GM12865 (cell line): Measurements from ENCODE around the gene CERS6.
A peak's percentile ranks its signal among the peaks of the same experiment; 100 is the strongest.

Experiments used
- DNase-seq: peaks from one replicate; pipeline ENCODE4 v3.0.0; 2010; ENCODE audit warnings: low read depth
- H3K4me3 ChIP-seq: 2 replicates; pipeline ENCODE4 v1.5.1; 2011; ENCODE audit warnings: mild to moderate bottlenecking, low read depth, low read length, control low read depth
- TF ChIP-seq, protein P1 (sequence below): IDR thresholded peaks from 2 replicates; pipeline ENCODE4 v1.5.1; 2011; ENCODE audit warnings: low read length, control low read depth, low read depth, inconsistent platforms; ENCODE audit not compliant: insufficient read depth; ENCODE audit errors: missing control alignments

The CERS6 gene

DNA sequence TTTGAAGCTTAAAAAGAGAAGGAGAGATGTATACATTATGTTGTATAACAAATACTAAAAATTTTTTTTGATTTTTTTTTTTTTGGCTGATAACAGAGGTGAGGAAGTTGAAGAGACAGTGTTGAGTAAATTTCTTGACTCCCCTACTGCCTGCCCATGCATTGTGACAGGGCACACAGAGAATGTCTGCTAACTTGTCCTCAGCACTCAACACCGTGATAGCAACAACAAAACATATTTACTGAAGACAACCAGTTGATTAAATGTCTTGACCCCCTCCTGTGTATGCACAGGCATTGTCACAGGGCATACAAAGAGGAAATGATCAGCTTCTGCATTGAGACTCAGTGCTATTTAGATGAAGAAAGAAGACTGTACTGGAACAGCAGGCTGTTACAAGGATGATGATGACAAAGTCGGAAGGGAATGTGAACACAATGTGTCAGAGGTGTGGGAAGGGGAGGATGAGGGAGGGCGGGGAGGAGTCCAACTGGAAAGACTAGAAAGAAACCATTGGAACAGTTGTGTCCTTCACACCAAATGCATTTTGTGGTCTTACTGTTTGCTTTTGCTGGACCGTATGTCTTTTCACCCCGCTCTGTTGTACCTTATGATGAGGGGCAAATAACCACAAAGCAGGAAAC, 89.5 kb downstream of the CERS6 start:
- H3K4me3 ChIP-seq = no peak overlapping the region
- TF ChIP-seq, protein P1, sequence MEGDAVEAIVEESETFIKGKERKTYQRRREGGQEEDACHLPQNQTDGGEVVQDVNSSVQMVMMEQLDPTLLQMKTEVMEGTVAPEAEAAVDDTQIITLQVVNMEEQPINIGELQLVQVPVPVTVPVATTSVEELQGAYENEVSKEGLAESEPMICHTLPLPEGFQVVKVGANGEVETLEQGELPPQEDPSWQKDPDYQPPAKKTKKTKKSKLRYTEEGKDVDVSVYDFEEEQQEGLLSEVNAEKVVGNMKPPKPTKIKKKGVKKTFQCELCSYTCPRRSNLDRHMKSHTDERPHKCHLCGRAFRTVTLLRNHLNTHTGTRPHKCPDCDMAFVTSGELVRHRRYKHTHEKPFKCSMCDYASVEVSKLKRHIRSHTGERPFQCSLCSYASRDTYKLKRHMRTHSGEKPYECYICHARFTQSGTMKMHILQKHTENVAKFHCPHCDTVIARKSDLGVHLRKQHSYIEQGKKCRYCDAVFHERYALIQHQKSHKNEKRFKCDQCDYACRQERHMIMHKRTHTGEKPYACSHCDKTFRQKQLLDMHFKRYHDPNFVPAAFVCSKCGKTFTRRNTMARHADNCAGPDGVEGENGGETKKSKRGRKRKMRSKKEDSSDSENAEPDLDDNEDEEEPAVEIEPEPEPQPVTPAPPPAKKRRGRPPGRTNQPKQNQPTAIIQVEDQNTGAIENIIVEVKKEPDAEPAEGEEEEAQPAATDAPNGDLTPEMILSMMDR = no peak
- DNase-seq = no peak

DNA sequence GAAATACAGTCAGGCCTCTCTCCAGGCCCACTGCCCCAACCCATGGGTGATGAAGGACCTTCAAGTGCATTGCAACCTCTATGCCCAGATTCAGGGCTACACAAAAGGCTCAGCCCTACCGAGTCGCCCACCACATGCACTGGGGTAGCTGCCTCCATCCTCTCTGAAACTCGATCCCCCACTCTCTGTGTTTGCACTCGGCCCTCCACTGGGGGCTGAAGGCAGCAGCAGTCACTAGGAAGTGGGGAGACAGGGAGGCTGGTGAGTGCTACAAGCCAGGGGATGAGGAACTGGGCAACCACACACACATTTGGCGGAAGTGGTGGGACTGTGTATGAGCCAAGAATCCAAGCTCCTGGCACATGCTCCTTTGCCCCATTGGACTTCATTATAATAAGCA, 94.6 kb downstream of the CERS6 start:
- TF ChIP-seq, protein P1 = no peak
- H3K4me3 ChIP-seq = no peak overlapping the region
- no peak for DNase-seq

DNA sequence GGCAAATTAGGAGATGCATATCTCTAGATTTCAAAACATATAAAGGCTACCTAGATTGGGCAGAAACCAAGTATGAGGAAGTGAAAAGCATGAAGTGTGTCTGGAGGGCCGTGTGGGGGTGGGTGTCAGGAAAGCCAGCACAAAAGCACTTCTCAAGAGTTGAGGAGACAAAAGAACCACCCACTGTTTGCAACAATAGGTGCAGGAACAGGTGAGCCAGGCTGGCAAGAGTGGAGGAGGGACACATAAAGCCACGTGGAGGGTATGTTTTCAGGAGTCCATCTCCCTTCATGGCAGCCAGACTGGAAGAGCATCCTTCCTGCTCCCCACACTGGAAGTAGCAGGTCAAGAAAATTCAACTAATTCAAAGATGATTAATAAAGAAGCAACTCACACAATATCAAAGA, 96.4 kb downstream of the CERS6 start:
- TF ChIP-seq, protein P1 = no peak
- H3K4me3 ChIP-seq = no peak overlapping the region
- peak; percentile 78 for DNase-seq

DNA sequence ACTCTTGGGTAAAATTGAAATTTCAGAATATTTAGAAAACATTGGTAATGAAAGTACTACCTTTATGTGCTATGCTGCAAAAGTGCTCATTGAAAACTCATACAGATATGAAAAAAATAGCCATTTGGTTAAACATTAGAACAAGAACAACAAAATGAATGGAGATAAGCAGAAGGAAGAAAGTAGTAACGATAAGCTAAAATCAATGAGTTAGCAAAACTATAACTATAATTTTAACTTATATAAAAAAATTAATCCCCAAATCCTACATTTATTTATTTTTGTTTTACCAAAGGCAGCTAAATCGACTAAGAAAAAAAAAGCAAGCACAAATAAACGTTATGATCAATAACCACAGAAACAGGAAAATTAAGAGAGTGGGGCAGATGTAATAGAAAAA, 99.2 kb downstream of the CERS6 start:
- TF ChIP-seq, protein P1 = no peak
- no peak overlapping the region for H3K4me3 ChIP-seq
- no peak for DNase-seq

DNA sequence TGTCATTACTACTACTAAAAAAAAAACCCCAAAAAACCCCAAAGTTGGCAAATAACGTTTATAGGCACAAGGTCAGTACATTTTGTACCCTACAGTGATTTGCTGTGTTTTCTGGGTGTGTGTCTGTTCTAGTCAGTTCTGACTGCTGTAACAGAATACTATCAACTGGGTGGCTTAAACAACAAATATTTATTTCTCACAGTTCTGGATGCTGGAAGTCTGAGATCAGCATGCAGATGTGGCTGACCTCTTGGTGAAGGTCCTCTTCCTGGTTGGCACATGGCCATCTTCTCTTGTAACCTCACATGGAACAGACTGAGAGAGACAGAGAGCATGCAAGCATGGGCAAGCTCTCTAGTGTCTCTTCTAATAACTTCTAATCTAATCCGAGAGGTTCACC, 103.1 kb downstream of the CERS6 start:
- no peak for DNase-seq
- no peak overlapping the region for H3K4me3 ChIP-seq
- TF ChIP-seq, protein P1 = no peak

DNA sequence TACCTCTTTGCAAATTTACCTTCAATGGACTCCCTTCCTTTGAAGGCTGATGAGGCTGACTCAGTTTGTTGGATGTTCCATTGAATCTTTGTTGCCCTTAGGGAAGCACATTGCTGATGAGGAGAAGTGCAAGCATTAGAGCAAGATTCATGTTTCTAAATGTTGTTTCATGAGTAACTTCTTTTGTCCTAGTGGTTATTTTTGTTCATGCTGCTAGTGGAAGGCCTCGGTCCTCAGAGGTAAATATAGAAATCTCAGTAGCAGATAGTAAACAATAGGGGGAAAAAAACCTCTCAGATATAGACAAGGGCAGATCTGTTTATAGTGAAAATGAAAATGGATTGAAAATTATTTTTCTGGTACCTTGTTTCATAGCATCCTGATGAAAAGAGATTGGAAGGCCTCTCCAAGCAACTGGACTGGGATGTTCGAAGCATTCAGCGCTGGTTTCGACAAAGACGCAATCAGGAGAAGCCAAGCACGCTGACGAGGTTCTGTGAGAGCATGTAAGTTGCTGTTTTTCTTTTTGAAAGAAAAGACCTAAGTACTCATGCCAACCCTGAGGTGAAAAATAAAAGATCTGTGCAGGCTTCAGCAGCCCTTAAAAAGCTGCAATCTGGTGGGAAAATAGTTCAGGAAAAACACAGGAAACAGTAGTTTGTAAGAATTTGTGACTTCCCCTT, 104.9 kb downstream of the CERS6 start:
- TF ChIP-seq, protein P1 = no peak
- DNase-seq = peak; percentile 35
- no peak overlapping the region for H3K4me3 ChIP-seq
